ENCODE data around the gene GCN1.

DNA sequence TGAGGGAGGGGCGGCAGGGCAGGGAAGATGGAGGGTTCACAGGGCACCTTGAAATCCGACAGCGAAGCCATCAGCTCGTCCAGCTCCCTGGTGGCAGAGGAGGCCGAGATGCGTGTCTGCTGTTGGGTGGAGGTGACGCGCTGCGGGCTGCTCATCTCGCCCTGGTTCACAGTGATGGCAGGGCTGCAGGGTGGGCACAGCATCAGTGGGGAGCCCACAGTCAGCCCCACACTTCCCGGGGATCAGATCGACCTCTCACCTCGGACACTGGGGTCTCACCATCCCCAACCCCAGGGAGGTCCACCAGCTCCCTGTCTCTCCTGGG lies 27.0 kb upstream of the GCN1 start:
- TF ChIP-seq, protein P1, sequence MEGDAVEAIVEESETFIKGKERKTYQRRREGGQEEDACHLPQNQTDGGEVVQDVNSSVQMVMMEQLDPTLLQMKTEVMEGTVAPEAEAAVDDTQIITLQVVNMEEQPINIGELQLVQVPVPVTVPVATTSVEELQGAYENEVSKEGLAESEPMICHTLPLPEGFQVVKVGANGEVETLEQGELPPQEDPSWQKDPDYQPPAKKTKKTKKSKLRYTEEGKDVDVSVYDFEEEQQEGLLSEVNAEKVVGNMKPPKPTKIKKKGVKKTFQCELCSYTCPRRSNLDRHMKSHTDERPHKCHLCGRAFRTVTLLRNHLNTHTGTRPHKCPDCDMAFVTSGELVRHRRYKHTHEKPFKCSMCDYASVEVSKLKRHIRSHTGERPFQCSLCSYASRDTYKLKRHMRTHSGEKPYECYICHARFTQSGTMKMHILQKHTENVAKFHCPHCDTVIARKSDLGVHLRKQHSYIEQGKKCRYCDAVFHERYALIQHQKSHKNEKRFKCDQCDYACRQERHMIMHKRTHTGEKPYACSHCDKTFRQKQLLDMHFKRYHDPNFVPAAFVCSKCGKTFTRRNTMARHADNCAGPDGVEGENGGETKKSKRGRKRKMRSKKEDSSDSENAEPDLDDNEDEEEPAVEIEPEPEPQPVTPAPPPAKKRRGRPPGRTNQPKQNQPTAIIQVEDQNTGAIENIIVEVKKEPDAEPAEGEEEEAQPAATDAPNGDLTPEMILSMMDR (IDR thresholded peaks at IDR 0.05), result no peak
- TF ChIP-seq RFX5 (IDR thresholded peaks at IDR 0.05) (no peak), SMC3 (IDR thresholded peaks at IDR 0.05) (no peak), KDM5A (IDR thresholded peaks at IDR 0.05) (no peak), CBX8 (IDR thresholded peaks at IDR 0.05) (no peak), EP300 (IDR thresholded peaks at IDR 0.05) (no peak), NR3C1 (IDR thresholded peaks at IDR 0.05) (no peak), RAD21 (conservative IDR thresholded peaks at IDR 0.05 in 1 of 2, IDR thresholded peaks at IDR 0.05 in 1 of 2) (no peak), NPAS2 (CRISPR knock-in tag; IDR thresholded peaks at IDR 0.05; ENCODE audit: borderline replicate concordance) (no peak), POLR2A (IDR thresholded peaks at IDR 0.05; ENCODE audit: low read length) (no peak)
